Measurements from ENCODE around the gene CCDC24. TPM values are rescaled to one million over a fixed set of nuclear protein-coding genes. Genes with fewer than 3 reads are reported as not detected.
A peak's percentile ranks its signal among the peaks of the same experiment; 100 is the strongest.

Gene CCDC24
- total and polyA plus RNA-seq, 4 donors, result 2.6 to 29.7 (median 5.9) TPM

DNA sequence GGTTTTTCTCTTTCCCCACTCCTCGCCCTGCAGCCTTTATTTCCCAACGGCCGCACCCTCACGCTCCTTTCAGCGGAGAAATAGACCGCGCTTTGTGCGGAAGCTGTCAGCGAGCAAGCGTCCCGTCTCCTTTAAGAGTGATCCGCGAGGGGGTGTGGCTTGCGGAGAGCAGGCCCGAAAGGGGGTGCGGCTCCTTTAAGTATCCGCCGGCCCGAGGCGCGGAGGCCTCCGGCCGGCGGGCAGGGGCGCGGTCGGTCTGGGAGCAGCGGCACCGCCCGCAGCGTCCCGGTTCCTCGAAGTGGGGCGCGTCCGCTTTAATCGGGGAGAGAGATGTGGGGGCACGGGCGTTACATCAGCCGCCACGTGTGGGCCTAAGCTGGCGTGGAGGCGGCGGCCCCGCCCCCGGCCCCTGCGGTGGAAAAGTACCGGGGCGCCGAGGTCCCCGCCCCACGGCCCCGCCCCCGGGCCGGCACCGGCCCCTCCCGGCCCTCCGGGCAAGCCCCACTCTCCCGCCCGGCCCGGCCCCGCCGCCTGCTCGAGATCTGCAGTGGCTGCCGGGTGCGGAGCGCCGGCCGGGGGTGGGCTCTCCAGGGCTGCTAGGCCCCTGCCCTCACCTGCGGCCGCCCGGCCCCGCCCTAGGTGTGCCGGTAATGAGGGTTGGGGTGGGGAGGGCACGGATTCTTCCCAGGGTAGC, 38.7 kb downstream of the CCDC24 start:
- peak overlapping the region in 1 of 2 donors; percentile 75 for H3K27ac ChIP-seq (ENCODE audit: low read depth in 1 of 2, low read length in 2 of 2)
- H3K36me3 ChIP-seq (ENCODE audit: control insufficient read depth in 1 of 2, insufficient read depth in 2 of 2, low read length in 1 of 2), result no peaks in the 10 kb centered on the region
- H3K27me3 ChIP-seq (ENCODE audit: control insufficient read depth in 1 of 2, insufficient read depth in 2 of 2, low read length in 1 of 2), result no peaks in the 10 kb centered on the region
- H3K4me1 ChIP-seq (ENCODE audit: control insufficient read depth in 1 of 2, insufficient read depth in 2 of 2, low read length in 2 of 2), result no peaks in the 10 kb centered on the region
- DNase-seq (peak; percentile 94 to 95), ATAC-seq (ENCODE audit: low FRiP score) (peak; percentile 90)
- intact Hi-C loops (cut with DNase I), result loop anchor here in 1 of 2 donors (5.0 kb wide), 2 partner anchors 38 to 268 kb away; partner anchors contain the start of gene CCDC24
- 0 to 1% methylated on average over 61 to 75 of the region's 75 CpGs for whole genome bisulfite sequencing, 2 donors
- peak overlapping the region; percentile 72 to 79 for H3K4me3 ChIP-seq (ENCODE audit: low read length in 2 of 2)
- H3K9me3 ChIP-seq (ENCODE audit: control insufficient read depth, low read length), result no peaks in the 10 kb centered on the region

DNA sequence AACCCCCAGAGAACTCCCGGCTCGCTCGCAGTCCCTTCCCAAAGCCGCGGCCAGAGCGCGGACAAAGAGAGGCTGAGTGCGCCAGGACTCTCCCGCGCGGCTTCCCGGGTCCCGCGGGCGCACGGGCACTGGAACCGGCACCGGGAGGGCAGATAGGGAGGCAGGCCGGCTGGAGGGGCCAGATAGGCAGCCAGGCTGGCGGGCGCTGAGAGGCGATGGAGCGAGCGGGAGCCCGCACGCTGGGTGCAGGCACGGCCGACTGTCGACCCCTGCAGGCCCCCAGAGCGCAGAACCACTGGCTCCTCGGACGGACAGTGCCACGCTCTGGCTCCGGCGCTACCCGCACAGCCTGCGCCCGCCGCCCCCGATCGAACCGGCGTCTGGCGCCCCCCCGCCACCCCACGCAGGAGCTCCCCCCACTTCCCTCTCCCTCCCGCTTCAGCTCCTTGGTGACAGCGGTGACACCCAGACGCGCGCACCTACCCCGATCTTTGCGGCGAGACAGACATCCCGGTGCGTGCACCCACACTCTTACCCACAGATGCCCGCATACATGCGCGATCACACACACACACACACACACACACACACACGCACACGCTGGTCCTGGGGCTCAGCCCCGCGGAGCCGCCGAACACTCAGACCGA, 39.3 kb downstream of the CCDC24 start:
- Histone ChIP-seq H3K9me3 (ENCODE audit: control insufficient read depth, low read length) (no peaks in the 10 kb centered on the region), H3K27ac (ENCODE audit: low read depth in 1 of 2, low read length in 2 of 2) (peak overlapping the region in 1 of 2 donors; percentile 0), H3K4me3 (ENCODE audit: low read length in 2 of 2) (peak overlapping the region; percentile 72 to 79), H3K4me1 (ENCODE audit: control insufficient read depth in 1 of 2, insufficient read depth in 2 of 2, low read length in 2 of 2) (no peaks in the 10 kb centered on the region), H3K36me3 (ENCODE audit: control insufficient read depth in 1 of 2, insufficient read depth in 2 of 2, low read length in 1 of 2) (no peaks in the 10 kb centered on the region), H3K27me3 (ENCODE audit: control insufficient read depth in 1 of 2, insufficient read depth in 2 of 2, low read length in 1 of 2) (no peaks in the 10 kb centered on the region)
- ATAC-seq (ENCODE audit: low FRiP score), result peak; percentile 65
- WGBS, 2 donors, result 0 to 1% methylated on average over 66 of the region's 66 CpGs
- DNase-seq, result peak; percentile 61 to 81
- intact Hi-C loops (cut with DNase I), result loop anchor here in 1 of 2 donors (5.0 kb wide), 2 partner anchors 38 to 268 kb away; partner anchors contain the start of gene CCDC24

DNA sequence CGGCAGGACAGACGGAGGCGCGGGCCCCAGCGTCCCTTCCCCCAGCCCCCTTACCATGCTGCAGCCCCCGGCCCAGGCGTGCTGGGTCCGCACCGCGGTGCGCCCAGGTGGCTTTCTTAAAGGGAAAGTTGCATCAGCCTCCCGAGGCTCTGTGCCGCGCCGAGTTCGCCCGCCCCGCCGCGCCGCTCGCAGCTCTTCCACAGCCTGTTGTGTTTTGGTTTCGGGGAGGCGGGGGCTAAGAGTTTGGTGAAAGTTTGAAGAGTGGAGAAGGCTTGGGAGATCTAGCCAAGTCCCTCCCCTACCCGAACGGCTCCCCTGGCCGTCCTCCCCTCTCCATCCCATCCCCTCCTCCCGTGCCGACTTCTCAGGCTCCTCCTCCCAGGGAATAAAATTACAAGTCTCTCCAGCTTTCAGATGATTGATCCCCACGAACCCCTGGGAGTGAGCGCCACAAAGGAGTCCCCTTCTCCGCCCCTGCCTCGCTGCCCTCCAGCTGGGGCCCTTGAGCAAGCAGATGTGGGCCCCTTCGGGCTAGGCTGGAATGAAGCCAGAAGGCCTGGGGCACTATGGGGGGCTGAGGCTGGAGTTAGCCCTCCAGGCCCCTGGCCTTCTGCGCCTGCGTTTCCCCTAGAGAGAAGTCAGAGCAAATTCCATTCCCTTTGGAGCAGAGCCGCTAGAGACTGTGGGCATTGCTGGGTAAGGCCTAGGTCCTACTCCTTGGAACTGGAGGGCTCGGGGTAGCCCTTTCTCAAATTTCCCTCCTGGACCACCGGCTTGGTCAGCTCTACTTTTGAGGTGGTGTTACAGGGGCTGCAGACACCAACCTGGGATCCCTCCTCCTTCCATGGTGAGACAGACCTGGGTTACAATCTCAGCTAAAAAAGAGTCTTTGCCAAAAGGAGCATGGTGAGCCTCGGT, 40.1 kb downstream of the CCDC24 start, which contains the start of gene SLC6A9:
Gene SLC6A9, minus strand, starts transcription at position 211 of the 918 bp plus-strand sequence. CDS start 7,185 bp downstream, outside the sequence.
- peak; percentile 69 for ATAC-seq (ENCODE audit: low FRiP score)
- no peaks in the 10 kb centered on the region for H3K9me3 ChIP-seq (ENCODE audit: control insufficient read depth, low read length)
- 5 to 6% methylated on average over 38 to 40 of the region's 40 CpGs for WGBS, 2 donors
- H3K4me1 ChIP-seq (ENCODE audit: control insufficient read depth in 1 of 2, insufficient read depth in 2 of 2, low read length in 2 of 2), result no peaks in the 10 kb centered on the region
- intact Hi-C loops (cut with DNase I), result loop anchor here in 1 of 2 donors (5.0 kb wide), 2 partner anchors 39 to 269 kb away; partner anchors contain the start of gene CCDC24
- H3K27ac ChIP-seq (ENCODE audit: low read depth in 1 of 2, low read length in 2 of 2), result peak within 1 kb of the TSS in 1 of 2 donors; percentile 61
- DNase-seq, result peak; percentile 83
- peak within 1 kb of the TSS; percentile 72 to 79 for H3K4me3 ChIP-seq (ENCODE audit: low read length in 2 of 2)
- no peaks in the 10 kb centered on the region for H3K36me3 ChIP-seq (ENCODE audit: control insufficient read depth in 1 of 2, insufficient read depth in 2 of 2, low read length in 1 of 2)
- no peaks in the 10 kb centered on the region for H3K27me3 ChIP-seq (ENCODE audit: control insufficient read depth in 1 of 2, insufficient read depth in 2 of 2, low read length in 1 of 2)

DNA sequence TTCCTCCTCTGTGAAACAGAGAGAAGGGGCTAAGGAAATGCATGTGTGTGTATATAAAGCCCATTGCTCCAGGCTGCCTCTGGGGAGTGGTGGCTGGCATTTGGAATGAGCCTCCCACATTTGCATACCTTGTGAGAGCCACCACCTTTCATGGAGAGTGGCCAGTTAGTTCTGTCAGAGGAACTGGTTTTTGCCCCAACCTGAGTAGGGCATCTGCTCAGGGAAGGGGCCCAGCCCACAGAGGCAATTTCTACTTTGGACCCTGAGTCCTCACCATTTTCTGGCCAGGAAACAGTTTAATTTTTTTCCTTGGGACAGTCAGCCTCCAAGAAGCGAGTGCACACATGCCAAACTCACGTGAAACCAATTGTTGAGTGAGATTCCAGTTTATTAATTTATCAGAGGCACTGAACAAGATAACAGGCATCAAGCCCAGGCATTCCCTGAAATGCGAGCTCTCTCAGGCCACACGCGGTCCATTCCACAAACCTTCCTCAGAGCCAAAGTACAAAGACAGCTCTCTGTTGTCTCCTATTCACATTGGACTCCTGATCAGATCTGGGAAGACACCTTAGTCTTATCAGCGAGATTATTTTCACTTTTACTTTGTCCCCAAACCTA, 40.9 kb downstream of the CCDC24 start:
- H3K27me3 ChIP-seq (ENCODE audit: control insufficient read depth in 1 of 2, insufficient read depth in 2 of 2, low read length in 1 of 2), result no peaks in the 10 kb centered on the region
- intact Hi-C loops (cut with DNase I), result loop anchor here in 1 of 2 donors (5.0 kb wide), 2 partner anchors 40 to 270 kb away; partner anchors contain the start of gene CCDC24
- ATAC-seq (ENCODE audit: low FRiP score), result no peak
- peak overlapping the region in 1 of 2 donors; percentile 61 for H3K27ac ChIP-seq (ENCODE audit: low read depth in 1 of 2, low read length in 2 of 2)
- no peaks in the 10 kb centered on the region for H3K4me1 ChIP-seq (ENCODE audit: control insufficient read depth in 1 of 2, insufficient read depth in 2 of 2, low read length in 2 of 2)
- WGBS, 2 donors, result 60 to 61% methylated on average over 6 of the region's 6 CpGs
- H3K36me3 ChIP-seq (ENCODE audit: control insufficient read depth in 1 of 2, insufficient read depth in 2 of 2, low read length in 1 of 2), result no peaks in the 10 kb centered on the region
- no peaks in the 10 kb centered on the region for H3K9me3 ChIP-seq (ENCODE audit: control insufficient read depth, low read length)
- peak in 1 of 2 donors; percentile 14 for DNase-seq
- H3K4me3 ChIP-seq (ENCODE audit: low read length in 2 of 2), result no peak overlapping the region

DNA sequence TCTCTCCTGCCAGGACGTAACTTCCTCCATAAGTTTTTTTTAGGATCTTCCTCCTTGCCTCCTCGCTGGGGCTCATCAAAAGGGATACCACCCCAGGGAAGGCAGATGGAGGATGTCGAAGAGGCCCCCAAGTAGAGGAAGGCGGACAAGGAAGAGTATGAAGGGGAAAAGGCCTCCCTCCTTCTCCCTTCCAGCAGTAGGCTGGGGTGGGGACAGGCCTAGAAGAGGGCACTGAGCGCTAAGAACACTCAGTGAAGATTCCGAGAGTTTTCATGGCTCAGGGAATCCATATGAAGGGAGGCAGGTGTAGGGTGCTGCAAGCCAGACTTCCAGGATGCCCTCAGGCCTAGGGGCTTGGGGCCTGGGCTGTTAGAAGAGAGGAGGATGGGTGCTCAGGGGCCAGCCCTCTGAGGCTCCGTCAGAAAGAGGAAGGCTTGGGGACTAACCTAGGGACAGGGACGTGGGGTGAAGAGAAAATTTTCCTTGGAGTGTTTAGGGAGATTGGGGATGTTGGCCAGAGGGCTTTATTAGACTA, 41.7 kb downstream of the CCDC24 start:
- Histone ChIP-seq H3K27me3 (ENCODE audit: control insufficient read depth in 1 of 2, insufficient read depth in 2 of 2, low read length in 1 of 2) (no peaks in the 10 kb centered on the region), H3K4me1 (ENCODE audit: control insufficient read depth in 1 of 2, insufficient read depth in 2 of 2, low read length in 2 of 2) (no peaks in the 10 kb centered on the region), H3K4me3 (ENCODE audit: low read length in 2 of 2) (no peak overlapping the region), H3K36me3 (ENCODE audit: control insufficient read depth in 1 of 2, insufficient read depth in 2 of 2, low read length in 1 of 2) (no peaks in the 10 kb centered on the region), H3K27ac (ENCODE audit: low read depth in 1 of 2, low read length in 2 of 2) (no peak overlapping the region), H3K9me3 (ENCODE audit: control insufficient read depth, low read length) (no peaks in the 10 kb centered on the region)
- peak in 1 of 2 donors; percentile 49 for DNase-seq
- intact Hi-C loops (cut with DNase I), result loop anchor here in 1 of 2 donors (5.0 kb wide), 2 partner anchors 41 to 271 kb away; partner anchors contain the start of gene CCDC24
- no peak for ATAC-seq (ENCODE audit: low FRiP score)
- WGBS, 2 donors, result 79 to 80% methylated on average over 8 of the region's 8 CpGs

DNA sequence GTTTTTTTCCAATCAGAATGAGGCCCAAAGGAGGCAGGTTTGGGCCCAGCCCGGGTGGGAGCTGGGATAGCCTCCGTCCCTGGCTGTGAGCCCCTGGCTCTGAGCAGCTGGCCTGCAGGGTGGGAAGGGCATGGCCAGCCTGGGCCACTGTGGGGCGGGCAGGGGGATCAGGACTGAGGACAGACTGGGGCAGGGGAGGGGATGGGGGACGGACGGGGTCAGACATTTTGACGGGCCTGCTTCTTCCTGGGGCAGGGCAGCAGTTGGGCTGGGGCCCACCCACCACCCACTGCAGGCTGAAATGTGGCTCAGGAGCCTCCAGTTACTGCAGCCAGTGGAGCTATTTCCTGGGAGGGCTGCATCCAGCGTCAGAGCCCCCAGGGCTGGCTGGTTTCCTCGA, 42.4 kb downstream of the CCDC24 start:
- no peaks in the 10 kb centered on the region for H3K9me3 ChIP-seq (ENCODE audit: control insufficient read depth, low read length)
- H3K36me3 ChIP-seq (ENCODE audit: control insufficient read depth in 1 of 2, insufficient read depth in 2 of 2, low read length in 1 of 2), result no peaks in the 10 kb centered on the region
- DNase-seq, result peak in 1 of 2 donors; percentile 50
- H3K27me3 ChIP-seq (ENCODE audit: control insufficient read depth in 1 of 2, insufficient read depth in 2 of 2, low read length in 1 of 2), result no peaks in the 10 kb centered on the region
- no peak overlapping the region for H3K4me3 ChIP-seq (ENCODE audit: low read length in 2 of 2)
- no peaks in the 10 kb centered on the region for H3K4me1 ChIP-seq (ENCODE audit: control insufficient read depth in 1 of 2, insufficient read depth in 2 of 2, low read length in 2 of 2)
- no peak overlapping the region for H3K27ac ChIP-seq (ENCODE audit: low read depth in 1 of 2, low read length in 2 of 2)
- no peak for ATAC-seq (ENCODE audit: low FRiP score)
- WGBS, 2 donors, result 41 to 44% methylated on average over 8 of the region's 8 CpGs
- intact Hi-C loops (cut with DNase I), result loop anchor here in 1 of 2 donors (5.0 kb wide), 2 partner anchors 41 to 271 kb away; partner anchors contain the start of gene CCDC24

DNA sequence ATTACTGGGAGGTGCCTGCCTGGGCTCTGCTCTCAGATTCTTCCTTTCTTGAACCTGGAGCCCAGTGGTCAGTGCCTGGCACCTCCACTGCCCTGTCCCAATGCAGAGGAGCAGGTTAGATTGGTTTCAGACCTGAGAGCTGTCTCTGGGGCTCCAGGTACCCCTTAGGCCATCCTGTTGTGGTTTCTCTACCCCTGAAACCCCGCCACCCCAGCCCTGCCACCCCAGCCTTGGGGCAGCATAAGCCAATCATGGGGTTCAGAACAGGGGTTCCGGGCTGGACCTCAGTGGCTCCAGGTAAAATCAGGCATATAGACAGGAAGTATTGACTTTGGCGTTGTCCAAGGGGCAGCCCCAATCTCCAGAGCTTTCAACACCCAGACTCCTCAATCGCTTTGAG, 43.0 kb downstream of the CCDC24 start:
- Histone ChIP-seq H3K27me3 (ENCODE audit: control insufficient read depth in 1 of 2, insufficient read depth in 2 of 2, low read length in 1 of 2) (no peaks in the 10 kb centered on the region), H3K4me1 (ENCODE audit: control insufficient read depth in 1 of 2, insufficient read depth in 2 of 2, low read length in 2 of 2) (no peaks in the 10 kb centered on the region), H3K36me3 (ENCODE audit: control insufficient read depth in 1 of 2, insufficient read depth in 2 of 2, low read length in 1 of 2) (no peaks in the 10 kb centered on the region), H3K27ac (ENCODE audit: low read depth in 1 of 2, low read length in 2 of 2) (no peak overlapping the region), H3K9me3 (ENCODE audit: control insufficient read depth, low read length) (no peaks in the 10 kb centered on the region), H3K4me3 (ENCODE audit: low read length in 2 of 2) (no peak overlapping the region)
- DNase-seq (peak in 1 of 2 donors; percentile 48), ATAC-seq (ENCODE audit: low FRiP score) (no peak)
- WGBS, 2 donors, result 97 to 99% methylated on average over 4 of the region's 4 CpGs
- intact Hi-C loops (cut with DNase I), result loop anchor here in 1 of 2 donors (5.0 kb wide), 2 partner anchors 42 to 272 kb away; partner anchors contain the start of gene CCDC24

Measured in aorta (tissue), 5 donors.